ENCODE measurements around the gene GTPBP10.
A peak's percentile ranks its signal among the peaks of the same experiment; 100 is the strongest.

Gene GTPBP10

GRCh38 chr7:90383861-90384260 is 37.3 kb downstream of the GTPBP10 start:
- H3K4me3 ChIP-seq (ENCODE audit: low read depth in 1 of 2, low read length in 2 of 2): no peak overlapping the region
- no peaks in the 10 kb centered on the region for H3K4me1 ChIP-seq (ENCODE audit: insufficient read depth, low read length)
- no peaks in the 10 kb centered on the region for H3K27me3 ChIP-seq (ENCODE audit: control insufficient read depth in 1 of 2, insufficient read depth in 2 of 2, low read length in 2 of 2)
- no peaks in the 10 kb centered on the region for H3K9me3 ChIP-seq (ENCODE audit: low read length)
- no peak overlapping the region for H3K27ac ChIP-seq (ENCODE audit: low read depth, low read length)
- no peak overlapping the region for H3K9ac ChIP-seq (ENCODE audit: low read length)
- H3K36me3 ChIP-seq (ENCODE audit: insufficient read depth, low read length): peaks cover 34% of the 10 kb centered on the region

DNA sequence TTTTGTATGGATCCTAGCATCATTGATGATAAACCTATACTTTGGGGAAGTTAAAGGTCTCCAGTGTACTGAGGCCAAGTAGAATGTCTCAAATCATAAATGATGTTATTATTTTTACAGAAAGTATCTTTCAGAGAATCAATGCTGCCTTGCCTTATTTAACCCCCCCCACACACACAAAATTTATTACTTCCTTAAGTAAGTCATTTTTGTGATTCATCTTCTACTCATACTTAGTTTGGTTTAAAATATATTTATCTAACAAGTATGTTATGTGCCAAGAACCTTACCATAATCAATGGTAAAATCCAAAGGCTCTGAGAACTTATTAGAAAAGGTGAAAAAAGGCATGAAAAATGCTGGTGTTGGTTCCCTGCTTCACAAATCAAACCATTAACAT is 37.9 kb downstream of the GTPBP10 start:
- H3K27me3 ChIP-seq (ENCODE audit: control insufficient read depth in 1 of 2, insufficient read depth in 2 of 2, low read length in 2 of 2): no peaks in the 10 kb centered on the region
- peaks cover 28% of the 10 kb centered on the region for H3K36me3 ChIP-seq (ENCODE audit: insufficient read depth, low read length)
- no peaks in the 10 kb centered on the region for H3K9me3 ChIP-seq (ENCODE audit: low read length)
- no peak overlapping the region for H3K27ac ChIP-seq (ENCODE audit: low read depth, low read length)
- H3K4me1 ChIP-seq (ENCODE audit: insufficient read depth, low read length): no peaks in the 10 kb centered on the region
- H3K4me3 ChIP-seq (ENCODE audit: low read depth in 1 of 2, low read length in 2 of 2): no peak overlapping the region
- H3K9ac ChIP-seq (ENCODE audit: low read length): no peak overlapping the region

DNA sequence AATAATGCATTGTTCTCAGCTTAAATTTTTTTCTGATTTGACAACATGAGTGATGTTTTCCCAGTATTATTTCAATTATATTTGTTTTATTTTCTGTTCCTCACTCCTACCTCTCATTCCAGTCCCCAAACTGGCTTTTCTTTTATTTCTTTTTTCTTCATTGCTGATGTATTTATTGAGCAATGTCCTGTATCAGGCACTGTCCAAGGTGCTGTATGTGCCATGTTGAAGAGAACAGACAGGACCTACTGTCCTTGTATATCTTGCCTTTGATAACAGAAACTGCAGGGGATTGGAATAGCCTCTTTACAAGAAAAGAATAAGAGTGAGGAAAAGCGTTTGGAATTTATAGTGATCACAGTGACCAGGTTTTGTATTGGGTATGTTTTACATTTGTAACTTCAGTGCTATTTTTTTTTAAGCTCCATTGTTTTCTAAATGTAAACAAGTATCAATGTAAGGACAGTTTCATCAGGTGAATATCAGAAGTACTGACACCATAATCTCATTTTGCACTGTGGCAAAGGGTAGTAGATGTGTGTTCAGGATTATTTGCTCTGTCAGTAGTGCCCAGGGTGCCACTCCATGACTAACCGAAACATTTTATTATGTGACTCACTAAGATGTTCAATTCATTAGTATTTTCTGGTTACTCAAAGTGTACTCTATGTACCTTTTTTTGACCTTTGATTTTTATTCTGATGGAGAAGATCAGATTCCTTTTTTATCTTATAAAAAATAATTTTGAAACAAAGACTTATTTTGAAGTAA is 41.1 kb downstream of the GTPBP10 start:
- Histone ChIP-seq H3K27me3 (ENCODE audit: control insufficient read depth in 1 of 2, insufficient read depth in 2 of 2, low read length in 2 of 2) (no peaks in the 10 kb centered on the region), H3K27ac (ENCODE audit: low read depth, low read length) (no peak overlapping the region), H3K4me3 (ENCODE audit: low read depth in 1 of 2, low read length in 2 of 2) (no peak overlapping the region), H3K9ac (ENCODE audit: low read length) (no peak overlapping the region), H3K36me3 (ENCODE audit: insufficient read depth, low read length) (peaks cover 11% of the 10 kb centered on the region), H3K4me1 (ENCODE audit: insufficient read depth, low read length) (no peaks in the 10 kb centered on the region), H3K9me3 (ENCODE audit: low read length) (no peaks in the 10 kb centered on the region)

GRCh38 chr7:90390926-90391325 is 44.4 kb downstream of the GTPBP10 start:
- no peak overlapping the region for H3K27ac ChIP-seq (ENCODE audit: low read depth, low read length)
- H3K9me3 ChIP-seq (ENCODE audit: low read length): no peaks in the 10 kb centered on the region
- no peak overlapping the region for H3K9ac ChIP-seq (ENCODE audit: low read length)
- H3K4me3 ChIP-seq (ENCODE audit: low read depth in 1 of 2, low read length in 2 of 2): no peak overlapping the region
- no peaks in the 10 kb centered on the region for H3K27me3 ChIP-seq (ENCODE audit: control insufficient read depth in 1 of 2, insufficient read depth in 2 of 2, low read length in 2 of 2)
- H3K36me3 ChIP-seq (ENCODE audit: insufficient read depth, low read length): no peaks in the 10 kb centered on the region
- H3K4me1 ChIP-seq (ENCODE audit: insufficient read depth, low read length): no peaks in the 10 kb centered on the region

GRCh38 chr7:90391488-90391887 is 45.0 kb downstream of the GTPBP10 start:
- no peaks in the 10 kb centered on the region for H3K36me3 ChIP-seq (ENCODE audit: insufficient read depth, low read length)
- H3K27ac ChIP-seq (ENCODE audit: low read depth, low read length): no peak overlapping the region
- no peaks in the 10 kb centered on the region for H3K9me3 ChIP-seq (ENCODE audit: low read length)
- H3K4me3 ChIP-seq (ENCODE audit: low read depth in 1 of 2, low read length in 2 of 2): no peak overlapping the region
- no peaks in the 10 kb centered on the region for H3K4me1 ChIP-seq (ENCODE audit: insufficient read depth, low read length)
- H3K27me3 ChIP-seq (ENCODE audit: control insufficient read depth in 1 of 2, insufficient read depth in 2 of 2, low read length in 2 of 2): no peaks in the 10 kb centered on the region
- H3K9ac ChIP-seq (ENCODE audit: low read length): no peak overlapping the region

DNA sequence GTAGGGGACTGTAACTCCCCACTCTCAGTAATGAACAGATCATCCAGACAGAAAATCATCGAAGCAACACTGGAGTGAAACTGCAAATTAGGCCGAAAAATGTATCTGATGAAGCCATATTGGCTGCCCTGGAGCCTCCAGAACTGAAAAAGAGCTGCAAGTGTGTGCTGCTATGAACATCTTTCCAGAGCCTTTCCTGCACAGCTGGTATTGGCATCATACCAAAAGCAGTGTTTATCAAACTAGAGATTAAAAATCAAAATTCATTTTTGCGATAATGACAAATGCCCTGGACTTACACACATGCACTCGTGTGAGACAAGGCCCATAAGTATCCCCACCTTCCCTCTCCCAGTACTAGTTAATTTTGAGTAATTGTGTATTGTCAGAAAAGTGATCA is 49.9 kb downstream of the GTPBP10 start:
- H3K9me3 ChIP-seq (ENCODE audit: low read length): no peaks in the 10 kb centered on the region
- H3K4me3 ChIP-seq (ENCODE audit: low read depth in 1 of 2, low read length in 2 of 2): no peak overlapping the region
- H3K4me1 ChIP-seq (ENCODE audit: insufficient read depth, low read length): no peaks in the 10 kb centered on the region
- no peak overlapping the region for H3K9ac ChIP-seq (ENCODE audit: low read length)
- H3K27me3 ChIP-seq (ENCODE audit: control insufficient read depth in 1 of 2, insufficient read depth in 2 of 2, low read length in 2 of 2): no peaks in the 10 kb centered on the region
- no peak overlapping the region for H3K27ac ChIP-seq (ENCODE audit: low read depth, low read length)
- H3K36me3 ChIP-seq (ENCODE audit: insufficient read depth, low read length): no peaks in the 10 kb centered on the region

- H3K9ac ChIP-seq (ENCODE audit: low read length): no peak overlapping the region
- no peaks in the 10 kb centered on the region for H3K9me3 ChIP-seq (ENCODE audit: low read length)
- H3K27me3 ChIP-seq (ENCODE audit: control insufficient read depth in 1 of 2, insufficient read depth in 2 of 2, low read length in 2 of 2): no peaks in the 10 kb centered on the region
Measured at GRCh38 chr7:90401989-90402388, 55.5 kb downstream of the GTPBP10 start.

GRCh38 chr7:90402785-90403173 is 56.3 kb downstream of the GTPBP10 start:
- Histone ChIP-seq H3K27me3 (ENCODE audit: control insufficient read depth in 1 of 2, insufficient read depth in 2 of 2, low read length in 2 of 2) (no peaks in the 10 kb centered on the region), H3K9ac (ENCODE audit: low read length) (peak overlapping the region; percentile 97), H3K9me3 (ENCODE audit: low read length) (no peaks in the 10 kb centered on the region), H3K27ac (ENCODE audit: low read depth, low read length) (peak overlapping the region; percentile 85), H3K4me3 (ENCODE audit: low read depth in 1 of 2, low read length in 2 of 2) (peak overlapping the region; percentile 45 to 98), H3K36me3 (ENCODE audit: insufficient read depth, low read length) (peaks cover 16% of the 10 kb centered on the region), H3K4me1 (ENCODE audit: insufficient read depth, low read length) (peaks cover 5% of the 10 kb centered on the region)

More at GRCh38 chr7:90401989-90402388, 55.5 kb downstream of the GTPBP10 start:
- H3K4me1 ChIP-seq (ENCODE audit: insufficient read depth, low read length): peaks cover 5% of the 10 kb centered on the region
- H3K27ac ChIP-seq (ENCODE audit: low read depth, low read length): no peak overlapping the region
- peaks cover 11% of the 10 kb centered on the region for H3K36me3 ChIP-seq (ENCODE audit: insufficient read depth, low read length)
- no peak overlapping the region for H3K4me3 ChIP-seq (ENCODE audit: low read depth in 1 of 2, low read length in 2 of 2)

GRCh38 chr7:90403174-90404113 is 56.9 kb downstream of the GTPBP10 start, which contains the start of gene CLDN12:
Gene CLDN12, plus strand, starts transcription at chr7:90403461. Its CDS starts 9,216 bp downstream, at chr7:90412677.
- Histone ChIP-seq H3K27ac (ENCODE audit: low read depth, low read length) (peak within 1 kb of the TSS; percentile 85), H3K27me3 (ENCODE audit: control insufficient read depth in 1 of 2, insufficient read depth in 2 of 2, low read length in 2 of 2) (no peaks in the 10 kb centered on the region), H3K9me3 (ENCODE audit: low read length) (no peaks in the 10 kb centered on the region), H3K4me1 (ENCODE audit: insufficient read depth, low read length) (peaks cover 5% of the 10 kb centered on the region), H3K4me3 (ENCODE audit: low read depth in 1 of 2, low read length in 2 of 2) (peak within 1 kb of the TSS; percentile 45 to 98), H3K36me3 (ENCODE audit: insufficient read depth, low read length) (peaks cover 16% of the 10 kb centered on the region), H3K9ac (ENCODE audit: low read length) (peak within 1 kb of the TSS; percentile 97)

DNA sequence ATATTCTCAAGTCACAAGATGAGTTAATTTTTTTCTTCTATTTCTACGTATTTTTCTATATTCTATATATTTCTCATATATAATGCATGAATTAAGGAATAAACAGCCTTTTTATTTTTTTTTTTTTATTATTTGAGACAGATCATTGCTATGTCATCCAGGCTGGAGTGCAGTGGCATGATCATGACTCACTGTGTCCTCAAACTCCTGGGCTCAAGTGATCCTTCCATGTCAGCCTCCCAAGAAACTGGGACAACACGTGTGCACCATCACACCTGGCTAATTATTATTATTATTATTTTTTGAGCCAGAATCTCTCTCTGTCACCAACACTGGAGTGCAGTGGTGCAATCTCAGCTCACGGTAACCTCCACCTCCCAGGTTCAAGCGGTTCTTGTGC is 58.3 kb downstream of the GTPBP10 start:
- H3K36me3 ChIP-seq (ENCODE audit: insufficient read depth, low read length): peaks cover 16% of the 10 kb centered on the region
- H3K9me3 ChIP-seq (ENCODE audit: low read length): no peaks in the 10 kb centered on the region
- H3K4me1 ChIP-seq (ENCODE audit: insufficient read depth, low read length): peaks cover 5% of the 10 kb centered on the region
- no peak overlapping the region for H3K4me3 ChIP-seq (ENCODE audit: low read depth in 1 of 2, low read length in 2 of 2)
- H3K27ac ChIP-seq (ENCODE audit: low read depth, low read length): no peak overlapping the region
- H3K27me3 ChIP-seq (ENCODE audit: control insufficient read depth in 1 of 2, insufficient read depth in 2 of 2, low read length in 2 of 2): no peaks in the 10 kb centered on the region
- no peak overlapping the region for H3K9ac ChIP-seq (ENCODE audit: low read length)

DNA sequence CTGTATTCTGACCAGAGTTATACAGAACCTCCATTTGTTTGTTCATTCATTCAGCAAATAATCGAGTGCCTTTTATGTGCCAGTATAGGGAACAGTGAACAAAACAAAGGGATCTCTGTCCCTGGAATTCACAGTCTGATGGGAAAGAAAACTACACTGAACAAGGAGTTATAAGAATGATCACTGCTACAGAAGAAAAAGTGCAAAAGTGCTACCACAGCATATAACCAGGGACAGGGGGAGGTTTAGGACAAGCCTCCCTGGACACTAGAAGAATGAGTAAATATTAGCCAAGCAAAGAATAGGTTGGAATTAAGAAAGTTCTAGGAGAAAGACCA is 60.9 kb downstream of the GTPBP10 start:
- H3K36me3 ChIP-seq (ENCODE audit: insufficient read depth, low read length): peaks cover 22% of the 10 kb centered on the region
- H3K27ac ChIP-seq (ENCODE audit: low read depth, low read length): no peak overlapping the region
- no peaks in the 10 kb centered on the region for H3K27me3 ChIP-seq (ENCODE audit: control insufficient read depth in 1 of 2, insufficient read depth in 2 of 2, low read length in 2 of 2)
- no peaks in the 10 kb centered on the region for H3K9me3 ChIP-seq (ENCODE audit: low read length)
- H3K4me3 ChIP-seq (ENCODE audit: low read depth in 1 of 2, low read length in 2 of 2): no peak overlapping the region
- no peak overlapping the region for H3K9ac ChIP-seq (ENCODE audit: low read length)
- H3K4me1 ChIP-seq (ENCODE audit: insufficient read depth, low read length): peaks cover 5% of the 10 kb centered on the region
